H1 (cell line): ENCODE results near the gene RNF208. TPM values are rescaled to one million over a fixed set of nuclear protein-coding genes. Genes with fewer than 3 reads are reported as not detected.

Experiments
- ATF2 ChIP-seq: IDR thresholded peaks from 2 replicates; pipeline ENCODE4 v1.6.1; 2012; ENCODE audit warnings: low read length, inconsistent platforms
- CREB1 ChIP-seq: IDR thresholded peaks from 2 replicates; pipeline ENCODE4 v1.6.1; 2012; ENCODE audit warnings: inconsistent platforms
- CTCF ChIP-seq, 3 experiments: IDR thresholded peaks; 1 replicate in 2 of 3; 2 replicates in 1 of 3; pipeline versions ENCODE4 v1.5.1 to v1.6.1; 2011; ENCODE audit warnings: low read length in 3 of 3, mild to moderate bottlenecking in 3 of 3, inconsistent platforms in 2 of 3, low read depth in 1 of 3, moderate library complexity in 1 of 3; ENCODE audit not compliant: insufficient read depth in 1 of 3; ENCODE audit errors: control extremely low read depth in 1 of 3
- EP300 ChIP-seq, 2 experiments: IDR thresholded peaks; 1 replicate in 1 of 2; 2 replicates in 1 of 2; pipeline ENCODE4 v1.6.1; 2011 to 2012; ENCODE audit warnings: low read depth in 2 of 2, low read length in 2 of 2, mild to moderate bottlenecking in 2 of 2, borderline replicate concordance in 1 of 2, inconsistent platforms in 1 of 2, moderate library complexity in 1 of 2
- EZH2 ChIP-seq: fragments of 200-600 bp; sonication (generic); IDR thresholded peaks from 2 replicates; pipeline ENCODE4 v1.7.1; 2012; ENCODE audit warnings: low read depth, mild to moderate bottlenecking, moderate library complexity, low read length, inconsistent platforms; ENCODE audit not compliant: severe bottlenecking
- GABPA ChIP-seq: IDR thresholded peaks from 2 replicates; pipeline ENCODE4 v1.6.1; 2011; ENCODE audit warnings: mild to moderate bottlenecking, low read length, moderate library complexity, borderline replicate concordance; ENCODE audit not compliant: insufficient read depth
- HDAC6 ChIP-seq: IDR thresholded peaks from one replicate; pipeline ENCODE4 v1.7.1; 2012; ENCODE audit warnings: low read depth, mild to moderate bottlenecking, inconsistent platforms, low read length, moderate library complexity
- KDM1A ChIP-seq: fragments of 200-600, 300-600 bp; sonication (generic); IDR thresholded peaks from 2 replicates; pipeline ENCODE4 v1.7.1; 2016; ENCODE audit warnings: mild to moderate bottlenecking, low read length, borderline replicate concordance
- NANOG ChIP-seq: IDR thresholded peaks from 2 replicates; pipeline ENCODE4 v1.6.1; 2011; ENCODE audit warnings: low read length, low read depth, mild to moderate bottlenecking, inconsistent platforms; ENCODE audit not compliant: insufficient read depth, poor library complexity, severe bottlenecking
- PHF8 ChIP-seq: fragments of 200-600 bp; sonication (generic); conservative IDR thresholded peaks from 2 replicates; pipeline ENCODE4 v1.7.1; 2012; ENCODE audit warnings: low read depth, mild to moderate bottlenecking, inconsistent platforms, low read length, moderate library complexity
- POLR2A ChIP-seq, 2 experiments: IDR thresholded peaks; 1 replicate in 1 of 2; 2 replicates in 1 of 2; pipeline ENCODE4 v1.6.1; 2011; ENCODE audit warnings: low read depth in 2 of 2, low read length in 2 of 2, mild to moderate bottlenecking in 2 of 2; ENCODE audit errors: control extremely low read depth in 1 of 2
- RFX5 ChIP-seq: IDR thresholded peaks from 2 replicates; pipeline ENCODE4 v1.6.1; 2011; ENCODE audit warnings: low read depth, low read length, improper control_type of control experiment, borderline replicate concordance
- SAP30 ChIP-seq: fragments of 300-600 bp; sonication (generic); IDR thresholded peaks from 2 replicates; pipeline ENCODE4 v1.7.1; 2012; ENCODE audit warnings: low read length, moderate library complexity, mild to moderate bottlenecking, inconsistent platforms; ENCODE audit not compliant: insufficient read depth, insufficient replicate concordance
- SIN3A ChIP-seq, 2 experiments: IDR thresholded peaks in 1 of 2; conservative IDR thresholded peaks in 1 of 2; 2 replicates each; pipeline ENCODE4 v1.6.1; 2011 to 2012; ENCODE audit warnings: low read length in 2 of 2, improper control_type of control experiment in 1 of 2, low read depth in 1 of 2, mild to moderate bottlenecking in 1 of 2
- TAF7 ChIP-seq: optimal IDR thresholded peaks from 2 replicates; pipeline ENCODE3; 2011; ENCODE audit warnings: low read depth, mild to moderate bottlenecking, inconsistent platforms, low read length, moderate library complexity, borderline replicate concordance
- TBP ChIP-seq: IDR thresholded peaks from 2 replicates; pipeline ENCODE4 v1.6.1; 2011; ENCODE audit warnings: low read depth, low read length, improper control_type of control experiment
- YY1 ChIP-seq: IDR thresholded peaks from 2 replicates; pipeline ENCODE4 v1.6.1; 2011; ENCODE audit warnings: low read depth, mild to moderate bottlenecking, low read length
- polyA plus RNA-seq, 7 experiments: library from polyadenylated mRNA; depleted of rRNA in 3 of 7; stranded (reverse) in 5 of 7; unstranded in 2 of 7; fragments of >200 nt in 5 of 7; fragments of 200-250 nt in 2 of 7; gene quantifications; 1 replicate in 5 of 7; 2 replicates in 1 of 7; 4 replicates in 1 of 7; pipeline versions ENCODE4 v1.2.1 to v1.2.3, GENCODE V29; 2011 to 2013; ENCODE audit warnings: missing spikeins in 2 of 7, mixed read lengths in 2 of 7
- total RNA-seq: library from RNA; stranded (reverse); fragmentation: NEBNext Ultra II Directional; extraction: Animal tissue kit (Norgen Biotek cat#: 25700); gene quantifications from 2 replicates; pipeline ENCODE4 v1.2.1, GENCODE V29; 2021

Gene RNF208
- total and polyA plus RNA-seq, 2 of the 8 experiments (the other 6 are each of a cell fraction or from before 2014, with no cell fraction given), result 2.7 to 7.7 TPM

- TF ChIP-seq NANOG (no peak), PHF8 (no peak), TAF7 (no peak), YY1 (0 out of 2 replicates have a peak, but pooled peaks have one; percentile 43), SAP30 (no peak), ATF2 (no peak), RFX5 (no peak), CTCF (IDR thresholded peaks at IDR 0.05; ENCODE audit: control extremely low read depth in 1 of 3, insufficient read depth in 1 of 3, low read depth in 1 of 3, low read length in 3 of 3) (peak in 2 of 3 experiments; percentile 96 to 97; a peak in 3 of 4 replicates), TBP (peak; percentile 44; the same call in 1 of the 2 replicates), SIN3A (conservative IDR thresholded peaks at IDR 0.05 in 1 of 2, IDR thresholded peaks at IDR 0.05 in 1 of 2; ENCODE audit: low read depth in 1 of 2, low read length in 2 of 2) (peak in 1 of 2 experiments; percentile 75; a peak in 2 of 4 replicates), CREB1 (0 out of 2 replicates have a peak, but pooled peaks have one; percentile 34), POLR2A (IDR thresholded peaks at IDR 0.05; ENCODE audit: control extremely low read depth in 1 of 2, low read depth in 2 of 2, low read length in 2 of 2) (no peak), HDAC6 (no peak), KDM1A (peak; percentile 84; the same call in 1 of the 2 replicates), EZH2 (no peak), GABPA (peak; percentile 82; the same call in 1 of the 2 replicates), EP300 (IDR thresholded peaks at IDR 0.05; ENCODE audit: borderline replicate concordance in 1 of 2, low read depth in 2 of 2, low read length in 2 of 2) (no peak)
- TF ChIP-seq, all 59 proteins: peak for 11
Measured at GRCh38 chr9:137227054-137227852, 5.2 kb upstream of the RNF208 start, which contains the start of gene RNF224 (continued).
